Tibial nerve (tissue), 4 donors: ENCODE data around the gene SORCS2.

Experiments
- CTCF ChIP-seq, 5 experiments: fragments of 200-600 bp in 3 of 5; fragments of 450-650 bp in 2 of 5; sonication (generic) in 3 of 5; IDR thresholded peaks; one replicate each; pipeline ENCODE4 v1.5.1; 2016 to 2019; ENCODE audit warnings: antibody characterized with exemption in 5 of 5, mild to moderate bottlenecking in 3 of 5, moderate library complexity in 2 of 5
- EP300 ChIP-seq, 2 donors: sonication (generic); formaldehyde crosslinking; IDR thresholded peaks; one replicate each; pipeline ENCODE4 v1.6.1; 2017; ENCODE audit warnings: antibody characterized with exemption in 2 of 2, mild to moderate bottlenecking in 1 of 2

GRCh38 chr4:7191546-7192251 is 639 bp upstream of the SORCS2 start:
- TF ChIP-seq CTCF (IDR thresholded peaks at IDR 0.05) (no peak), EP300 (IDR thresholded peaks at IDR 0.05) (no peak)
